Hindlimb muscle (tissue), 1 donor: Measurements from ENCODE around the gene C11orf54. TPM values are rescaled to one million over a fixed set of nuclear protein-coding genes. Genes with fewer than 3 reads are reported as not detected.

ENCODE experiments used
- DNase-seq: peaks from one replicate; pipeline ENCODE4 v3.0.0-alpha.2; 2013
- polyA plus RNA-seq: library from polyadenylated mRNA; unstranded; fragments of 120-200 nt; gene quantifications from one replicate; pipeline ENCODE4 v1.2.1, GENCODE V29; 2013; ENCODE audit not compliant: insufficient read length

The C11orf54 gene
- polyA plus RNA-seq = 38.6 TPM

GRCh38 chr11:93741094-93741881, at the start of gene C11orf54, which contains the start of gene TAF1D:
C11orf54 (plus strand) TSS chr11:93741672; CDS start chr11:93747394, 5,722 bp downstream.
TAF1D (minus strand) TSS chr11:93741495; CDS start chr11:93739304, 2,191 bp downstream.
- peak; percentile 99 for DNase-seq

GRCh38 chr11:93694109-93694508, 47.4 kb upstream of the C11orf54 start:
- DNase-seq = no peak

DNA sequence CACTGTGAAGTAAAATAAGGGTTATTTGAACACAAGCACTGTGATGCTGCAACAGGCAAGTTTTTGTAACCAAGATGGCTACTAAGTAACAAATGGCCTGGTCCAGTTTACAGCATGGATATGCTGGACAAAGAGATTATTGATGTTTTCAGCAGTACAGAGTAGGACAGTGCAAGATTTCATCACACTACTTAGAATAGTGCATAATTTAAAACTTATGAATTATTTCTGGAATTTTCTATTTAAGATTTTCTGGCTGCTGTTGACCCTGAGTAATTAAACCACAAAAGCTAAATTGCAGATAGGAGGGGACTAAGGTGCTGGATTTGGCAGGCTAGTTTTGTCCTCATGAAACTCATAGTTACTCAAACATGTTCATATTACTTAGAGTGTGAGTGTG, 46.9 kb upstream of the C11orf54 start:
- DNase-seq = no peak

DNA sequence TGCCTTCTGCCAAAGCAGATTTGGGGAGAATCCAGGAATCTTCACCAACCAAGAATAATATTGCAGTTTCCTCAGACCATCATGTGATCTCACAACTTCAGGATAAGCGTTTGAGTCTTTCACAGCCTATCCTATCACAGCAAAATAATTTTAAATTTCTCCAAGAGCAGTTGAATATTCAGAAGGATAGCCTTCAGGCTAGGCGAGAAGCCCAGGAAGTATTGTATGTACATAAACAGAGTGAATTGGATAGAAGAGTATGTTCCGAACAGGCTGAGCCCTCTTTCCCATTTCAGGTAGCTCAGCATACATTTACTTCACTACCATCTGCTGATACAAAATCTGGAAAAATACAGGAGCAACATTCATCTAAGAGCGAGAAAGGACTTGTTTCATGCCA, 43.9 kb upstream of the C11orf54 start:
- DNase-seq = no peak

DNA sequence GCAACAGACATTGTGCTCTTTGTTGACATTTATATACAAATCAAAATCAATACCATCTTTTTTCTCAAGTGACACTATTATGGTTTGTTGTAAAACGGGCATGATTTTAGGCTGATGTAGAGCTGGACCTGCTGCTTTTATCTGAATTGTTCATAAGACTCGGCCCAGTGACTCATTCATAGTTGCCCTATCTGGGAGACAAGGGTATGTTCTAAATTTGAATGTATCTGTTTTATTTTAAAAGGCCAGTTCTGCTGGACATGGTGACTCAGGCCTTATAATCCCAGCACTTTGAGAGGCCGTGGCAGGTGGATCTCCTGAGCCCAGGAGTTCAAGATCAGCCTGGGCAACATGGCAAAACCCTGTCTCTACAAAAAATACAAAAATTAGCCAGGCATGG, 40.6 kb upstream of the C11orf54 start:
- no peak for DNase-seq

DNA sequence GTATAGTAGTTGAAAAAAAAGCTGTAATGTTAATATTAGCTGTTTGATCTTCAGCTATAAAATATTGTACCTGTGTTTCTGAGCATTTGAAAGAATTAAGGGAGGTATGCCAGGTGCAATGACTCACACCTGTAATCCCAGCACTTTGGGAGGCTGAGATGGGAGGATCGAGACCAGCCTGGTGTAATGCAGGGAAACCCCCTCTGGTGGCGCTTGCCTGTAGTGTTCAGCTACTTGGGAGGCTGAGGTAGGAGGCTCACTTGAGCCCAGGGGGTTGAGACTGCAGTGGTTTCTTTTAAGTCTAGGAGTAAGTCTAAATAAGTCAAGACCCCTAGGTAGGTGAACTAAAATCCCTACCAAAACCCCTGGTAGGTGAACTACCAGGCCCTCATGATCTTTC, 37.2 kb upstream of the C11orf54 start:
- DNase-seq = no peak

DNA sequence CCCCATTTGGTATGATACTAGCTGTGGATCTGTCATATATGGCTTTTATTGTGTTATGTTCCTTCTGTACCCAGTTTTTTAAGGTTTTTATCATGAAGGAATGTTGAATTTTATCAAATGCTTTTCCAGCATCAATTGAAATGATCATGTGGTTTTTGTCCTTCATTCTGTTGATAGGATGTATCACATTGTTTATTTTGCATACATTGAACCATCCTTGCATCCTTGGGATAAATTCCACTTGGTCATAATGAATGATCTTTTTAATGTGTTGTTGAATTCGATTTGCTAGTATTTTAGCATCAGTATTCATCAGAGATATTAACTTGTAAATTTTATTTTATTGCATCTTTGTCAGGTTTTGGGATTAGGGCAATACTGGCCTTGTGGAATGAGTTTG, 31.2 kb upstream of the C11orf54 start:
- DNase-seq = no peak

GRCh38 chr11:93712678-93713077, 28.8 kb upstream of the C11orf54 start:
- no peak for DNase-seq

GRCh38 chr11:93715797-93716396, 25.6 kb upstream of the C11orf54 start:
- DNase-seq = no peak

GRCh38 chr11:93717501-93717900, 24.0 kb upstream of the C11orf54 start:
- no peak for DNase-seq

DNA sequence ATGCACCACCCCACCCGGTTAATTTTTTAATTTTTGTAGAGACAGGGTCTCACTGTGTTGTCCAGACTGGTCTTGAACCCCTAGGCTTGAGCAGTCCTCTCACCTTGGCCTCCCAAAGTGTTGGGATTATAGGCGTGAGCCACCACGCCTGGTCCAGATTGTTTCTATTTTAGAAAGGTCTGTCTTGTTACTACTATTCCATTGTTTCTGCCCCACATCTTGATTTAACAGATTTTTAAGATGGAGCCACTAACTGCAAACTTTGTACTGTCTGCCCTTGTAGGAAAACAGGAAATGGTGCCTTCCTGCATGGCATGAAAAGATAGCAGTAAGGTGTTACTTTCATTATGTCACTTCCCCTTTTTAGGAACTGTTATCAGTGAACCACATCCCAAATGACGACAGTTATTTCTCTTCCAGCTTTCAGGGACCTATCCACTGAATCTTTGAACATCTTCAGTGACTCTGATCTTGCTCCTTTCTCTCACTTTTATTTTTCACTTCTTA, 23.4 kb upstream of the C11orf54 start:
- DNase-seq = no peak

GRCh38 chr11:93719310-93719709, 22.2 kb upstream of the C11orf54 start:
- DNase-seq = no peak

- no peak for DNase-seq
Observed at GRCh38 chr11:93720522-93720921, 20.9 kb upstream of the C11orf54 start.

GRCh38 chr11:93724089-93724488, 17.4 kb upstream of the C11orf54 start:
- DNase-seq = no peak

DNA sequence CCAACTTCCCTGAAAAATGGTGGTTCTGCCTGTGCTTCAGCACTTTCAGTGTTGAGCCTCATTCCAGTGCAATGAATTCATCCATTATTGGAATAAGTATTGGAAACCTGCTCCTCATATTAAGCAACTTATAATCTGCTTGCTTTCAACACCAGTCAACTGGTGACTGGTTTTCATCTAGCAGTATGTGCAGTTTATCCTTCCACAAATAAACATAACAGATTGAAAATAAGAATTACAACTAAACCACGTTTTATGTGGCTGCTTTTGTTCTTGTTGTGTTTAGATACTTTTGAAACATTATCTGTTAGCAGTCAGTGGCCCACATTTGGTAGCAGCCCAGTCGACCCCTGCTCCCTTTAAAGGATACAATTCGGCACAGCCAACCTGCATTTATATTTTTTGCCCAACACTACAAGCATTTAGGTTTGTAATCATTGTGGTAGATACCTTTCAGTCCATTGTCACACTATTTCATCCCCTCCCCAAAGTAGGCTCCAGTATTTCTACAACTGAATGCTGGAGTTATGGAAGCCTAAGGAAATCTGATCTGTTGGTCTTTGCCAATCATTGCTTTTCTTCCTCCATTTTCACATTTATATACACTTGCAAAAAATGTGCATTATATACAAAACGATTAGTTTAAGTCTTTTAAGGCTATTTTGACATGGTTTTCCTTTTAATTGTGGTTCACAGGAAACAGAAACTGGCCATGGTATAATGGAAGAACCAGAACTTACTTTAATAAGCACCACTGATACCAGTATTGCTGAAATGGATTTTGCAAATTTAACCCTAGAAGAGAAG, 13.3 kb upstream of the C11orf54 start:
- DNase-seq = no peak

DNA sequence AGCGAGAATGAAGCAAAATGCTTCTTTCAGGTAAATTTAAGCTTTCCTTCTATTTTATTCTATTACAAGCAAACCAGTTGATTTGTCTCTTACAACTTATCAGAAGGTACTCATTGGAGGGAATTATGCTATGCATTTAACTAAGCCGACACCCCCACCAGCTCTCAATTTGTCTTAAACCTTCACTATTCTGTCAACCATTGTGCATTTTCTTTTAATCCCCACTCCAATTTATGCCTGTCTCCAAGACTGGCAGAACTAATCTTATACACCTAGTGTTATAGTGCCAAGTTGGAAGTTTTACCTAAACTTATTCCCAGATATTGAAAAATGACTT, 12.7 kb upstream of the C11orf54 start:
- DNase-seq = no peak

- DNase-seq = no peak
Observed at GRCh38 chr11:93729129-93729616, 12.3 kb upstream of the C11orf54 start.

DNA sequence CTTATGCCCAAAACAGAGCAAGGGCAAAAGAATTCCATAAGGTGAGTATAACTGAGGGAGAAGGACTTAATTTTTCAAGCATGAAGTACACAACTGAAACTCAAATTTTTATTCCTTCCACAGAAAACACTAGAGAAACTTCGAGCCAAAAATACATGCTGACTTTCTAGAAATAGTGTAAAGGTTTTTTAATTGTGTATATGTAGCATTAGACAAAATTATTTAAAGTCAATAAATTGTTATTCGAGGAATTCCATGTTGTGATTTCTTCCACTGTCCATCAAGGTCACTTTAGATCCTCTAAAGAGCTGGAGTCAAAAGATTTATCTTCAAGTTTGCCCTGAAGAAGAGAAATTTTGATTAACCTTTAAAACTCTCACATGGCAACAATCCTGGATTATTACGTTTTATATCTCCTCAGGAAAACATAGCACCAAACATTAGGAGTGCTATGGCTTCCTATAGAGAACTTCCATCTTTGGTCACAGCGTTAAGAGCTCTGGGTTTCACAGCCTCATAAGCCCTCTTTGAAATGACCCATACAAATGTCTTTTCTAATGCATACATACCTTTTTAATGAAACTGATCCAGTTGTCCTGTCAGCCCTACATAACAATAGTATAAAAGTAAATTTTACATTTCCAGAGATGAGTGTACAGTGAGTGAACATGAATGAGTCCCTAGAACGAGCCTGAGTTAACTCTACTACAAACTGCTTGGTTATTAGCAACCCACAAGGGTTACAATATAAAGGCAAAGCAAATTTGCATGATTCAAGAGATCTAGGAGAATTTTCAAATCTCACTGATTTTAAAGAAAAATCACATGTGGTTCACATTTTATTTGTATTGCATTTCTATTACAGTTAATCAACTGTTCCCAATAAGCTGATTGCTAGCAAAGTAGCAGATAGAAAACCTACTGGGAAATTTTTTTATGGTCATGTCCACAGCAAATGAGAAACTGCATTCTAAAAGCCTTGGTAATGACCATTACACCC, 11.1 kb upstream of the C11orf54 start:
- no peak for DNase-seq

DNA sequence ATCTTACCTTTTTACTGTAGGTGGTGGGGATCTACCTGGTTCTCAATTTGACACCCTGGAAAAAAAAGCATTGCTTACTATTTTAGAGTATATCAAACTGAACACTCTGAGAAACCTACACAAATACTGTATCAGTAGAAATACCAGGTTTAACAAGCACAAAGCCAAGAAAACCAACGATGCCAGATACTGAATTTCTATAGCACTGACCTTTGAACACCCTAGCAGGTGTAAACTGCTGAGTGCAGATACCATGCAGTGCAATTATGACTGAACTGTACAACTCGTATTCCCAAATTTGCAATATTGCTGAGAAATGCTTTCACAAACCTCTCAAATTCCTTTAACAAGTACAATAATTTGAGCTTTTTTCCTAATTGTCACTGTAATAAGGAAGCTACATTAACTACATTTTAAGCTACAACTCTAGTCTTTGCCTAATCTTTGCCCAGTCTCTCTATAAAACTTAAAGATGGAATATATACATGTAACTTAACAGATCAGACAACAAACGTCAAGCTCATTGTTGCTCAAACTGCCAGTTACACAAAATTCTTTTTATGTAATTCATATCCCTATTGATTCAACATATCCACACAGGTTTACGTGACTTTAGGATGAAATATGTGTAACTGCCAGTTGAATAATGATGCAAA, 9.1 kb upstream of the C11orf54 start:
- no peak for DNase-seq

GRCh38 chr11:93733474-93733873, 8.0 kb upstream of the C11orf54 start:
- DNase-seq = no peak
